B cell (primary cell): ENCODE results near the gene AGBL3. TPM values are rescaled to one million over a fixed set of nuclear protein-coding genes. Genes with fewer than 3 reads are reported as not detected.

Experiments
- ATAC-seq: fragments of 200-7000 bp; cut with Tn5 transposase; one replicate; pipeline ENCODE4 v1.10.0; 2021; ENCODE audit warnings: low read depth, mild to moderate bottlenecking, moderate number of reproducible peaks, moderate library complexity
- CTCF ChIA-PET: fragments of 350-600 bp; sonication (Branson Sonifier 250); formaldehyde crosslinking; loops from one replicate; lab custom pipeline; 2021; ENCODE audit warnings: antibody characterized with exemption, inconsistent platforms; lab: Charles Lee
- POLR2A ChIA-PET: fragments of 350-600 bp; sonication (Branson Sonifier 250); formaldehyde crosslinking; loops from one replicate; lab custom pipeline; 2021; ENCODE audit warnings: antibody characterized with exemption; lab: Charles Lee
- DNase-seq: peaks from one replicate; pipeline ENCODE4 v3.0.0; 2013
- H2AFZ ChIP-seq: 2 replicates; pipeline ENCODE4 v1.6.1; 2012; ENCODE audit warnings: mild to moderate bottlenecking, low read depth, low read length; ENCODE audit not compliant: insufficient read depth, poor library complexity, severe bottlenecking
- H3K27ac ChIP-seq, 2 donors: 1 replicate in 1 of 2; 2 replicates in 1 of 2; pipeline ENCODE4 v1.5.1; 2012 to 2013; ENCODE audit warnings: low read length in 2 of 2, mild to moderate bottlenecking in 2 of 2, moderate library complexity in 1 of 2
- H3K27me3 ChIP-seq, 4 experiments: fragments of 200-600 bp in 1 of 4; sonication (generic) in 1 of 4; replicated peaks in 1 of 4; 1 replicate in 2 of 4; 2 replicates in 2 of 4; pipeline versions ENCODE4 v1.6.1 to v1.7.0; 2013 to 2016; ENCODE audit warnings: low read length in 3 of 4, mild to moderate bottlenecking in 2 of 4, mixed read lengths in 1 of 4, moderate library complexity in 1 of 4; ENCODE audit not compliant: insufficient read depth in 4 of 4, control insufficient read depth in 3 of 4; ENCODE audit errors: control extremely low read depth in 1 of 4
- H3K36me3 ChIP-seq, 2 experiments: replicated peaks in 1 of 2; 1 replicate in 1 of 2; 2 replicates in 1 of 2; pipeline versions ENCODE4 v1.6.1 to v1.7.1; 2013; ENCODE audit warnings: low read length in 1 of 2; ENCODE audit not compliant: insufficient read depth in 2 of 2, control insufficient read depth in 1 of 2; ENCODE audit errors: control extremely low read depth in 1 of 2, extremely low read depth in 1 of 2
- H3K4me1 ChIP-seq, 2 donors: fragments of 200-600 bp in 1 of 2; sonication (generic) in 1 of 2; 1 replicate in 1 of 2; 2 replicates in 1 of 2; pipeline versions ENCODE4 v1.5.1 to v1.6.1; 2013 to 2017; ENCODE audit warnings: low read length in 2 of 2; ENCODE audit not compliant: control insufficient read depth in 2 of 2, insufficient read depth in 2 of 2
- H3K4me2 ChIP-seq: replicated peaks from 2 replicates; pipeline ENCODE3; 2012; ENCODE audit warnings: mild to moderate bottlenecking, low read depth, low read length; ENCODE audit not compliant: poor library complexity, severe bottlenecking
- H3K4me3 ChIP-seq, 5 experiments: fragments of 200-600 bp in 1 of 5; sonication (generic) in 1 of 5; 1 replicate in 3 of 5; 2 replicates in 2 of 5; pipeline versions ENCODE4 v1.5.1 to v1.7.0; 2011 to 2016; ENCODE audit warnings: low read length in 4 of 5, mild to moderate bottlenecking in 4 of 5, low read depth in 2 of 5, control low read depth in 1 of 5, moderate library complexity in 1 of 5; ENCODE audit not compliant: insufficient read depth in 1 of 5; ENCODE audit errors: control extremely low read depth in 1 of 5, extremely low read depth in 1 of 5
- H3K79me2 ChIP-seq: fragments of 200-600 bp; sonication (generic); one replicate; pipeline ENCODE4 v1.6.0; 2016; ENCODE audit warnings: low read length; ENCODE audit not compliant: control insufficient read depth, insufficient read depth
- H3K9ac ChIP-seq: fragments of 200-600 bp; sonication (generic); 2 replicates; pipeline ENCODE4 v1.6.1; 2017; ENCODE audit warnings: mild to moderate bottlenecking, low read length, moderate library complexity
- H3K9me3 ChIP-seq, 3 donors: one replicate each; pipeline versions ENCODE4 v1.6.1 to v1.7.1; 2013; ENCODE audit warnings: low read length in 2 of 3; ENCODE audit not compliant: control insufficient read depth in 2 of 3, insufficient read depth in 1 of 3; ENCODE audit errors: control extremely low read depth in 1 of 3
- H4K20me1 ChIP-seq: 2 replicates; pipeline ENCODE4 v1.6.0; 2012; ENCODE audit warnings: mild to moderate bottlenecking, low read length; ENCODE audit not compliant: insufficient read depth, control insufficient read depth, poor library complexity, severe bottlenecking
- H3K27ac Mint-ChIP-seq: one replicate; pipeline ENCODE4 v1.8.0; 2021; ENCODE audit warnings: mixed read lengths
- H3K27me3 Mint-ChIP-seq: one replicate; pipeline ENCODE4 v1.8.0; 2021; ENCODE audit warnings: mixed read lengths
- H3K4me1 Mint-ChIP-seq: one replicate; pipeline ENCODE4 v1.8.0; 2021; ENCODE audit warnings: mixed read lengths
- H3K4me3 Mint-ChIP-seq: one replicate; pipeline ENCODE4 v1.8.0; 2021; ENCODE audit warnings: mixed read lengths
- H3K9me3 Mint-ChIP-seq: one replicate; pipeline ENCODE4 v1.8.0; 2022; ENCODE audit warnings: mixed read lengths; ENCODE audit not compliant: insufficient read depth
- CTCF ChIP-seq: fragments of 200-600 bp; IDR thresholded peaks from one replicate; pipeline ENCODE4 v1.8.0; 2022; ENCODE audit warnings: antibody characterized with exemption, mild to moderate bottlenecking
- EZH2 ChIP-seq: IDR thresholded peaks from 2 replicates; pipeline ENCODE4 v1.6.1; 2012; ENCODE audit warnings: borderline replicate concordance, low read depth, mild to moderate bottlenecking, moderate library complexity, low read length; ENCODE audit not compliant: insufficient read depth, poor library complexity, severe bottlenecking
- WGBS: methylation state at CpG from one replicate; pipeline ENCODE4 v1.1.5; 2013; ENCODE audit warnings: missing lambda C conversion rate; ENCODE audit not compliant: insufficient coverage; 5-methylcytosine and 5-hydroxymethylcytosine counted together
- intact Hi-C: fragments of 100-400 bp; cut with micrococcal nuclease; formaldehyde crosslinking; loops from one replicate; pipeline ENCODE4 v1.10.0; 2022
- polyA plus RNA-seq: library from polyadenylated mRNA; depleted of rRNA; stranded (reverse); fragments of >200 nt; gene quantifications from 2 replicates; pipeline ENCODE4 v1.2.3, GENCODE V29; 2012
- total RNA-seq, 2 donors: library from RNA; stranded (reverse); fragments of 120-200 nt in 1 of 2; gene quantifications; 1 replicate in 1 of 2; 2 replicates in 1 of 2; pipeline versions ENCODE4 v1.2.3 to v1.2.4, GENCODE V29; 2013 to 2022

AGBL3 gene
- total and polyA plus RNA-seq, 2 donors (not counting 1 experiment from before 2014, with no cell fraction given) = 0.51 to 10.9 TPM

GRCh38 chr7:135075716-135076115, 89.4 kb downstream of the AGBL3 start:
- TF ChIP-seq EZH2 = no peak
- TF ChIP-seq CTCF = no peak
- no peaks in the 10 kb centered on the region for H3K79me2 ChIP-seq
- Mint-ChIP-seq H3K27ac (no peak overlapping the region), H3K9me3 (peaks cover 3% of the 10 kb centered on the region), H3K4me3 (no peak overlapping the region), H3K27me3 (no peaks in the 10 kb centered on the region), H3K4me1 (no peaks in the 10 kb centered on the region)
- no peaks in the 10 kb centered on the region for H3K36me3 ChIP-seq
- CTCF ChIA-PET = no interaction called here
- WGBS = no CpG with 5 or more reads among the region's 3 CpGs
- POLR2A ChIA-PET = no interaction called here
- no peaks in the 10 kb centered on the region for H3K27me3 ChIP-seq
- H3K9ac ChIP-seq = no peak overlapping the region
- intact Hi-C loops = no loop called here
- no peaks in the 10 kb centered on the region for H4K20me1 ChIP-seq
- no peak overlapping the region for H3K27ac ChIP-seq
- H3K4me1 ChIP-seq = no peaks in the 10 kb centered on the region
- H3K9me3 ChIP-seq = no peaks in the 10 kb centered on the region
- no peak overlapping the region for H3K4me3 ChIP-seq
- no peak overlapping the region for H2AFZ ChIP-seq
- H3K4me2 ChIP-seq = no peak overlapping the region
- DNase-seq (no peak), ATAC-seq (no peak)

DNA sequence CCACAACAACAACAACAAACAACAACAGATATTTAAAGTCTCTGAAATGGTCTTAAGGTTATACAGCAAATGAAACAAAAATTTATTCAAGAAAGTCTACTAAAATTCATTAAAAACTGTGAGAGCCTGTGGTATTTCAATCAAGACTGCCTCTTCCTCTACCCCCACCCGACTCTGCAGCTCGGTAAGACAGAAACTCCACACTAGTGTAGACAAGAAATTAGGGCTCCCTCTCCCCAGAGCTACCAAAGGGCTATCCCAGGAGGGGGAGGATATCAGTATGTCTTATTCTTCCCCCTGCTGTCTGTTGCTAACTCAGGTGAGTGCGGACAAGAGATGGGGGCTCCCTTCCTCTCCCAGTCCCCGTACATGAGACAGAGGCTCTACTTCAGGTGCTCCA, 90.6 kb downstream of the AGBL3 start:
- Mint-ChIP-seq H3K4me3 (no peak overlapping the region), H3K27ac (no peak overlapping the region), H3K9me3 (no peaks in the 10 kb centered on the region), H3K4me1 (no peaks in the 10 kb centered on the region), H3K27me3 (no peaks in the 10 kb centered on the region)
- Histone ChIP-seq H3K4me3 (no peak overlapping the region), H3K27ac (no peak overlapping the region), H3K9ac (no peak overlapping the region), H3K4me1 (no peaks in the 10 kb centered on the region), H2AFZ (no peak overlapping the region), H4K20me1 (no peaks in the 10 kb centered on the region), H3K9me3 (no peaks in the 10 kb centered on the region), H3K4me2 (no peak overlapping the region), H3K79me2 (no peaks in the 10 kb centered on the region), H3K36me3 (no peaks in the 10 kb centered on the region), H3K27me3 (no peaks in the 10 kb centered on the region)
- ATAC-seq = no peak
- intact Hi-C loops = no loop called here
- CTCF ChIA-PET = no interaction called here
- POLR2A ChIA-PET = no interaction called here
- no CpG with 5 or more reads among the region's 4 CpGs for WGBS
- TF ChIP-seq CTCF (no peak), EZH2 (no peak)
- no peak for DNase-seq
